ENCODE results near the gene KCNA5. TPM values are rescaled to one million over a fixed set of nuclear protein-coding genes. Genes with fewer than 3 reads are reported as not detected.

The KCNA5 gene
- polyA plus RNA-seq, 1 donor from 2014 or later: 7.5 TPM

- H3F3A ChIP-seq (ENCODE audit: insufficient read depth, low read length, poor library complexity, severe bottlenecking): no peaks in the 10 kb centered on the region
- no peak overlapping the region for H2AFZ ChIP-seq (ENCODE audit: low read depth, low read length)
These were observed 40.5 kb downstream of the KCNA5 start for GRCh38 chr12:5083955-5084849.

GRCh38 chr12:5085896-5086295 is 42.2 kb downstream of the KCNA5 start:
- H3K27ac ChIP-seq (ENCODE audit: low read length): no peak overlapping the region
- no peak overlapping the region for H2AFZ ChIP-seq (ENCODE audit: low read depth, low read length)
- H3F3A ChIP-seq (ENCODE audit: insufficient read depth, low read length, poor library complexity, severe bottlenecking): no peaks in the 10 kb centered on the region
- H3K79me2 ChIP-seq (replicated peaks; ENCODE audit: insufficient read depth, low read length): no peaks in the 10 kb centered on the region
- no peak overlapping the region for H3K4me3 ChIP-seq (ENCODE audit: low read length)
- no peaks in the 10 kb centered on the region for H3K27me3 ChIP-seq (ENCODE audit: insufficient read depth, low read depth, low read length)
- no peak overlapping the region for H3K4me2 ChIP-seq (ENCODE audit: low read length)
- H3K9me3 ChIP-seq (ENCODE audit: low read length): no peaks in the 10 kb centered on the region
- no peaks in the 10 kb centered on the region for H3K36me3 ChIP-seq (ENCODE audit: insufficient read depth, low read length)
- no peaks in the 10 kb centered on the region for H3K9me2 ChIP-seq (ENCODE audit: insufficient read depth, low read length)
- no peaks in the 10 kb centered on the region for H4K20me1 ChIP-seq (ENCODE audit: insufficient read depth)
- TF ChIP-seq RAD21 (conservative IDR thresholded peaks at IDR 0.05) (no peak), SMC3 (conservative IDR thresholded peaks at IDR 0.05; ENCODE audit: poor library complexity) (no peak), POLR2AphosphoS5 (IDR thresholded peaks at IDR 0.05) (no peak), EP300 (conservative IDR thresholded peaks at IDR 0.05; ENCODE audit: poor library complexity, severe bottlenecking) (no peak), TAF1 (IDR thresholded peaks at IDR 0.05; ENCODE audit: low read depth) (no peak), MXI1 (conservative IDR thresholded peaks at IDR 0.05; ENCODE audit: poor library complexity, severe bottlenecking) (no peak), EZH2 (IDR thresholded peaks at IDR 0.05; ENCODE audit: borderline replicate concordance, insufficient read depth, low read length, poor library complexity, severe bottlenecking) (no peak)
- TF ChIP-seq, protein P1, sequence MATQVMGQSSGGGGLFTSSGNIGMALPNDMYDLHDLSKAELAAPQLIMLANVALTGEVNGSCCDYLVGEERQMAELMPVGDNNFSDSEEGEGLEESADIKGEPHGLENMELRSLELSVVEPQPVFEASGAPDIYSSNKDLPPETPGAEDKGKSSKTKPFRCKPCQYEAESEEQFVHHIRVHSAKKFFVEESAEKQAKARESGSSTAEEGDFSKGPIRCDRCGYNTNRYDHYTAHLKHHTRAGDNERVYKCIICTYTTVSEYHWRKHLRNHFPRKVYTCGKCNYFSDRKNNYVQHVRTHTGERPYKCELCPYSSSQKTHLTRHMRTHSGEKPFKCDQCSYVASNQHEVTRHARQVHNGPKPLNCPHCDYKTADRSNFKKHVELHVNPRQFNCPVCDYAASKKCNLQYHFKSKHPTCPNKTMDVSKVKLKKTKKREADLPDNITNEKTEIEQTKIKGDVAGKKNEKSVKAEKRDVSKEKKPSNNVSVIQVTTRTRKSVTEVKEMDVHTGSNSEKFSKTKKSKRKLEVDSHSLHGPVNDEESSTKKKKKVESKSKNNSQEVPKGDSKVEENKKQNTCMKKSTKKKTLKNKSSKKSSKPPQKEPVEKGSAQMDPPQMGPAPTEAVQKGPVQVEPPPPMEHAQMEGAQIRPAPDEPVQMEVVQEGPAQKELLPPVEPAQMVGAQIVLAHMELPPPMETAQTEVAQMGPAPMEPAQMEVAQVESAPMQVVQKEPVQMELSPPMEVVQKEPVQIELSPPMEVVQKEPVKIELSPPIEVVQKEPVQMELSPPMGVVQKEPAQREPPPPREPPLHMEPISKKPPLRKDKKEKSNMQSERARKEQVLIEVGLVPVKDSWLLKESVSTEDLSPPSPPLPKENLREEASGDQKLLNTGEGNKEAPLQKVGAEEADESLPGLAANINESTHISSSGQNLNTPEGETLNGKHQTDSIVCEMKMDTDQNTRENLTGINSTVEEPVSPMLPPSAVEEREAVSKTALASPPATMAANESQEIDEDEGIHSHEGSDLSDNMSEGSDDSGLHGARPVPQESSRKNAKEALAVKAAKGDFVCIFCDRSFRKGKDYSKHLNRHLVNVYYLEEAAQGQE (IDR thresholded peaks at IDR 0.05; ENCODE audit: borderline replicate concordance): no peak
- TF ChIP-seq, protein P2, sequence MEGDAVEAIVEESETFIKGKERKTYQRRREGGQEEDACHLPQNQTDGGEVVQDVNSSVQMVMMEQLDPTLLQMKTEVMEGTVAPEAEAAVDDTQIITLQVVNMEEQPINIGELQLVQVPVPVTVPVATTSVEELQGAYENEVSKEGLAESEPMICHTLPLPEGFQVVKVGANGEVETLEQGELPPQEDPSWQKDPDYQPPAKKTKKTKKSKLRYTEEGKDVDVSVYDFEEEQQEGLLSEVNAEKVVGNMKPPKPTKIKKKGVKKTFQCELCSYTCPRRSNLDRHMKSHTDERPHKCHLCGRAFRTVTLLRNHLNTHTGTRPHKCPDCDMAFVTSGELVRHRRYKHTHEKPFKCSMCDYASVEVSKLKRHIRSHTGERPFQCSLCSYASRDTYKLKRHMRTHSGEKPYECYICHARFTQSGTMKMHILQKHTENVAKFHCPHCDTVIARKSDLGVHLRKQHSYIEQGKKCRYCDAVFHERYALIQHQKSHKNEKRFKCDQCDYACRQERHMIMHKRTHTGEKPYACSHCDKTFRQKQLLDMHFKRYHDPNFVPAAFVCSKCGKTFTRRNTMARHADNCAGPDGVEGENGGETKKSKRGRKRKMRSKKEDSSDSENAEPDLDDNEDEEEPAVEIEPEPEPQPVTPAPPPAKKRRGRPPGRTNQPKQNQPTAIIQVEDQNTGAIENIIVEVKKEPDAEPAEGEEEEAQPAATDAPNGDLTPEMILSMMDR (IDR thresholded peaks at IDR 0.05; ENCODE audit: poor library complexity, severe bottlenecking): no peak
- H3K9ac ChIP-seq (ENCODE audit: low read length): no peak overlapping the region

More at GRCh38 chr12:5083955-5084849, 40.5 kb downstream of the KCNA5 start:
- Histone ChIP-seq H3K9me3 (ENCODE audit: low read length) (no peaks in the 10 kb centered on the region), H3K9me2 (ENCODE audit: insufficient read depth, low read length) (no peaks in the 10 kb centered on the region), H3K27me3 (ENCODE audit: insufficient read depth, low read depth, low read length) (no peaks in the 10 kb centered on the region), H3K36me3 (ENCODE audit: insufficient read depth, low read length) (no peaks in the 10 kb centered on the region), H3K9ac (ENCODE audit: low read length) (no peak overlapping the region), H3K27ac (ENCODE audit: low read length) (no peak overlapping the region), H4K20me1 (ENCODE audit: insufficient read depth) (no peaks in the 10 kb centered on the region), H3K79me2 (replicated peaks; ENCODE audit: insufficient read depth, low read length) (no peaks in the 10 kb centered on the region), H3K4me3 (ENCODE audit: low read length) (no peak overlapping the region), H3K4me2 (ENCODE audit: low read length) (no peak overlapping the region)
- TF ChIP-seq RAD21 (conservative IDR thresholded peaks at IDR 0.05) (peak; percentile 97), EZH2 (IDR thresholded peaks at IDR 0.05; ENCODE audit: borderline replicate concordance, insufficient read depth, low read length, poor library complexity, severe bottlenecking) (no peak), TAF1 (IDR thresholded peaks at IDR 0.05; ENCODE audit: low read depth) (no peak), SMC3 (conservative IDR thresholded peaks at IDR 0.05; ENCODE audit: poor library complexity) (peak; percentile 98)
- TF ChIP-seq, protein P2 (IDR thresholded peaks at IDR 0.05; ENCODE audit: poor library complexity, severe bottlenecking): peak; percentile 95

Data from neural cell (in vitro differentiated cells).